Measurements from ENCODE around the gene TIFAB. TPM values are rescaled to one million over a fixed set of nuclear protein-coding genes. Genes with fewer than 3 reads are reported as not detected.

TIFAB gene
- total RNA-seq, 1 experiment from 2014 or later: not detected

DNA sequence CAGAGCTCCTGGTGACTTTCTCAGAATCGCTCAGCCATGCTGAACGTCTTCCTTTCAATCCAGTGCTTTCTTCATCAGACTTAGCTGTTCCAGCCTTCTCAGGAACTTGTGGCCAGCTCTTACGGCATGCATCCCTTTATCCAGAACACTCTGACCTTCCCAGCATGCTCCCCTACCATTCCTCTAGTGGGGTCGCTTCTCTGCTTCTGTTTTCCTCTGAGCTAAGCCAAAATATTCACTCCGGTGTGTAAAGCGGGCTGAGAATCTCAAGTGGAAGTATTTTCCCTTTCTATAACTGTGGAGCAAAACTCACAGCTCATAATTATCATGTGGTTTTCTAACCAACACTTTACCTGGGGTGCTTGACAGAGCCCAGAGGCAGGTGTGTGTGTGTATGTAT, 11.2 kb downstream of the TIFAB start:
- Histone ChIP-seq H3K36me3 (no peaks in the 10 kb centered on the region), H3K4me1 (replicated peaks) (peaks cover 7% of the 10 kb centered on the region), H3K4me3 (no peak overlapping the region), H3K9me3 (replicated peaks) (no peaks in the 10 kb centered on the region), H3K27me3 (replicated peaks) (0 out of 2 replicates have a peak, but pooled peaks cover under 1% of the 10 kb centered on the region), H3K27ac (no peak overlapping the region)
- DNase-seq (ENCODE audit: low read depth in 1 of 2, low spot score in 2 of 2): no peak

DNA sequence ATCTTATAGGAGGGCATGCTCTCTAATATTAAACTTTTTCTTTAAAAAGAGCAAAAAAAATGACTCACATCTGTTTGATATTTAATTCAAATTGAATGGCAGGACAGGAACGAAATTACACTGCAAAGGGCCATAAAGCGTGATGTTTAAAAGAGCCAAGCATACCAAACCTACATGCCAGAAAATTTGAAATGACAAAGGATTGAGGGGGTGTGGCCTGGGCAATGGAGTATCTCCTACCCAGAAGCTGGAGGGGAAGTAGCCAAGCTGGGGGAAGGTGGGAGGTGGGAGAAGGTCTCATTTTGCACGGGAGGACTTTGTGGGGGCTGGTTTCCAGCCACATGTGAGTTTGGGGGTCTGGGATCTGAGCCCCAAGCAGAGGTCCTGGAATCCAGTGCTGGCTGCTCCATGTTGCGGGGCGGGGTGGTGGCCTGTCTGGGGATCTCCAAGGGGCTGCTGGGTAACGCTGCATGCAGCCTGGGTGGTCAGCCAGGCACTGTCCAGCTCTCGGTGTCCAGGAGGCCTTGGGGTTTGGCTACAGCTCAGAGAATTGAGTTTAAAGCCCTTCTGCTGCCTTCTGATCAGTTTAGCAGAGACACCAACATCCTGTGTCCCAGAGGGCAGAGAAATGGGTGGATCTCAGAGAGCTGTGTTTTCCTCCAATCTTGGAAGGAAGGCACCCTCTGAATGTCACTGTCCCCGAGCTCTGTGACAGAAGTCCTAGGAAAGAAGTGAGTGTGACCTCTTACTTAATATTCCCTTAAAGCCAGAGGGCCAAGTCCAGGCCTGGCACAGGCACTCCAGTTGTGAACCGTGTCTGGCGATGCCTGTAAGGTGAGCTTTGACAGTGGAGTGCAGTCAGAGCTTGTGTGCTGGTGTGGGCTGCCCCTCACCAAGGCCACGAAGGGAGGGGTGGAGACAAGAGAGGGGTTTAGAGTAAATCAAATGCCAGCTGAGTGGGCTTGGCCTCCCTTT, 12.6 kb downstream of the TIFAB start:
- DNase-seq (ENCODE audit: low read depth in 1 of 2, low spot score in 2 of 2): peak in 1 of 2 experiments; percentile 41
- Histone ChIP-seq H3K27me3 (replicated peaks) (0 out of 2 replicates have a peak, but pooled peaks cover 5% of the 10 kb centered on the region), H3K4me3 (no peak overlapping the region), H3K4me1 (replicated peaks) (peaks cover 7% of the 10 kb centered on the region), H3K27ac (no peak overlapping the region), H3K36me3 (no peaks in the 10 kb centered on the region), H3K9me3 (replicated peaks) (no peaks in the 10 kb centered on the region)

DNA sequence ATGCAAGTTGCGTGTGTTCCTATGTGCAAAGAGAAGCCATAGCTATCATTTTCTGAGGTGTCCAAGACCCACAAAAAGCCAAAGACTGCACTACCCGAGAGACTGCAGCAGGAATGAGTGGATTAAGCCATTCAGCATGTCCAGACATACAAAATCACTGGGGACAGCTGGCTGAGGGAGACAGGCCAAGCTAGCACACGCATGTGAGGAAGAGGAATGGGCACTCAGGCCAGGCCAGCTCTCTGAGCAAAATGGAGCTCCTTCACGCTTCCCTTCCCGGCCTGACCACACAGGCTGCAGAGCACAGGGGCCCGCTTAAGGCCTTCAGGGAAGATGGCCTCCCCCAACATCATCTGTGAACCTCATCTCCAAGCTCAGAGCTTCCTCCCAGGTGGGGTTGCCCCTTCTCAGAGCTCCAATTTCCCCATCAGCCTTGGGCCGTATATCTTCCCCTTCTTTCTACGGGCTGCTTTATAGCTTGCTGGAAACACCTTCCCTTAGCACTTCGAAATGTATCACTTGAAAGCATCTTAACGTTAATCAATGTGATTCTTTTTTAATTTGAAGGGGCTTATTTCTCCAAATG, 13.4 kb downstream of the TIFAB start:
- no peak overlapping the region for H3K27ac ChIP-seq
- no peak overlapping the region for H3K4me3 ChIP-seq
- H3K27me3 ChIP-seq (replicated peaks): 0 out of 2 replicates have a peak, but pooled peaks cover 5% of the 10 kb centered on the region
- DNase-seq (ENCODE audit: low read depth in 1 of 2, low spot score in 2 of 2): peak in 1 of 2 experiments; percentile 36
- H3K9me3 ChIP-seq (replicated peaks): no peaks in the 10 kb centered on the region
- H3K36me3 ChIP-seq: no peaks in the 10 kb centered on the region
- peaks cover 7% of the 10 kb centered on the region for H3K4me1 ChIP-seq (replicated peaks)

DNA sequence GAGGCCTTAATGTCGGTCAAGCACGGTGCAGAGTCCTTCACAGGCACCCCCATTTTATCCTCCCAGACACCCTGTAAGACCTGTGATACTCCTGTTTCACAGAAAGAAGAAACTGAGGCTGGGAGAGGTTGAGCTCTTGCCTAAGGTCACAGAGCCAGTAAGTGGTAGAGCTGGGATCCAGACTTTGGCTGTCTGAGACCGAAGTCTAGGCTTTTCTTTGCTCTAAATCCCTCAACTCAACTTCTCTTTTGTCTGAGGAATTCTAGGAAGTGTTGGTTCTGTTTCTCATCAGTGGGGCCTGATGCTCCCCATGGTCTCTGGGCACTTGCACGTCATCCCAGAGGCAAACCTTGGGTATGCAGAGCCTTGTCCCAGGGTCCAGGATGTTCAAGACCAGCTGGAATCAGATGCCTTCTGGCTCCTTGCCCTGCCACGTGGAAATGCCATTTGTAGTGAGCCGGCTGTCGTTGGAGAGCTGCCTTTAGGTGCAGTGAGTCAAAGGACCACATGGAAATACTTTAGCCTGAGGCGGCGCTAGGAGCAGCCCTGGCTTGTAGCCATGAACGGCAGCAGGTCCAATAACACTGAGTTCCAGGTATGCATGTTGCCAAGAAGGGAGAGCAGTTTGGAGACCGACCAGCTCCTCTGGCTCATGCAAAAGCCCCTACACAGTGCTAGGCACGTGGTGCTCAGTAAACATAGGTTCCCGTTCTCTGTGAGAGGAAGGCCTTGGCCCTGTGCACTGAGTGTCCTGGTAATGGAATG, 14.2 kb downstream of the TIFAB start:
- Histone ChIP-seq H3K36me3 (no peaks in the 10 kb centered on the region), H3K27ac (no peak overlapping the region), H3K4me3 (no peak overlapping the region), H3K27me3 (replicated peaks) (peaks cover 5% of the 10 kb centered on the region; the same call in 1 of the 2 replicates), H3K4me1 (replicated peaks) (peaks cover 7% of the 10 kb centered on the region), H3K9me3 (replicated peaks) (no peaks in the 10 kb centered on the region)
- peak in 1 of 2 experiments; percentile 55 for DNase-seq (ENCODE audit: low read depth in 1 of 2, low spot score in 2 of 2)

DNA sequence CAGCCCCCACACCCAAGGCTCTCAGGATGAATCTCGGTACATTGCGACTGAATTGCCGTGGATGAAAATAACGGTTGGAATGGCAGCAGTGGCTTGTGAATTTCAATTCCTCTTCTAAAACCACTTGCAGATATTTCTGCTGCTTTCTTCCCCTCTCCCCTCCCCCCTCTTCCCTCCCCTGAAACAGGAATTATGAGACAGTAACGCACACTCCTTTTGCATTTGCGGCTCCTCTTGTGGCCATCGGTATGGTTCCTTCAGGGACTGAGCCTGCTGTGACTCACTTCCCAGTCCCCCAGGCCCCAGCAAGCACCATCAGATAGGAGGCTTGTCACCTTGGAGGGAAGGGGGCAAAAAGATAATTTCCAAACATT, 14.7 kb downstream of the TIFAB start:
- Histone ChIP-seq H3K4me3 (no peak overlapping the region), H3K4me1 (replicated peaks) (peaks cover 7% of the 10 kb centered on the region), H3K27me3 (replicated peaks) (peaks cover 5% of the 10 kb centered on the region; the same call in 1 of the 2 replicates), H3K36me3 (no peaks in the 10 kb centered on the region), H3K9me3 (replicated peaks) (no peaks in the 10 kb centered on the region), H3K27ac (no peak overlapping the region)
- peak in 1 of 2 experiments; percentile 40 for DNase-seq (ENCODE audit: low read depth in 1 of 2, low spot score in 2 of 2)

DNA sequence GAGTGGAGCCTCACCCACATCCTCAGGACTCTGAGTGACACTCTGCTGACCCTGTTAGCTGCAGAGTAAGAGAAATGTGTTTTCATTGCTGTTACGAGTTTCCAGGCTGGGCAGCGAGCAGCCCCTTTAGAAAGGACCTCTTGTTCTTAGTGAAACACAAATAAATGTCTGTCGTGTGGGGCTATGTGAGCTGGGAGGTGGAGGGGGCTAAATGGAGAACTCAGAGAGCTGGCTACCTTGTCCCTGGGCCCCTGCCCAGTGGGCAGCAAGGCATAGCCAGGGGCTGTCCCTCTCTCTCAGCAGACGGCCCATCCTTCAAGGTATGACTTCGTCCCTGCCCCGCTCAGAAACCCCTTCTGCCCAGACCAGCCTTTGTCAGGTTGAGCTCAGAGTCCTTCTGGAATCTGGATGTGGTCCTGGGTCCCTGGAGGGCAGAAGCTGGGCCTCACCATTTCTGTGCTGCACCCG, 15.2 kb downstream of the TIFAB start:
- H3K4me1 ChIP-seq (replicated peaks): peaks cover 7% of the 10 kb centered on the region
- no peaks in the 10 kb centered on the region for H3K9me3 ChIP-seq (replicated peaks)
- no peak for DNase-seq (ENCODE audit: low read depth in 1 of 2, low spot score in 2 of 2)
- H3K4me3 ChIP-seq: no peak overlapping the region
- peaks cover 5% of the 10 kb centered on the region; the same call in 1 of the 2 replicates for H3K27me3 ChIP-seq (replicated peaks)
- H3K27ac ChIP-seq: no peak overlapping the region
- H3K36me3 ChIP-seq: no peaks in the 10 kb centered on the region

DNA sequence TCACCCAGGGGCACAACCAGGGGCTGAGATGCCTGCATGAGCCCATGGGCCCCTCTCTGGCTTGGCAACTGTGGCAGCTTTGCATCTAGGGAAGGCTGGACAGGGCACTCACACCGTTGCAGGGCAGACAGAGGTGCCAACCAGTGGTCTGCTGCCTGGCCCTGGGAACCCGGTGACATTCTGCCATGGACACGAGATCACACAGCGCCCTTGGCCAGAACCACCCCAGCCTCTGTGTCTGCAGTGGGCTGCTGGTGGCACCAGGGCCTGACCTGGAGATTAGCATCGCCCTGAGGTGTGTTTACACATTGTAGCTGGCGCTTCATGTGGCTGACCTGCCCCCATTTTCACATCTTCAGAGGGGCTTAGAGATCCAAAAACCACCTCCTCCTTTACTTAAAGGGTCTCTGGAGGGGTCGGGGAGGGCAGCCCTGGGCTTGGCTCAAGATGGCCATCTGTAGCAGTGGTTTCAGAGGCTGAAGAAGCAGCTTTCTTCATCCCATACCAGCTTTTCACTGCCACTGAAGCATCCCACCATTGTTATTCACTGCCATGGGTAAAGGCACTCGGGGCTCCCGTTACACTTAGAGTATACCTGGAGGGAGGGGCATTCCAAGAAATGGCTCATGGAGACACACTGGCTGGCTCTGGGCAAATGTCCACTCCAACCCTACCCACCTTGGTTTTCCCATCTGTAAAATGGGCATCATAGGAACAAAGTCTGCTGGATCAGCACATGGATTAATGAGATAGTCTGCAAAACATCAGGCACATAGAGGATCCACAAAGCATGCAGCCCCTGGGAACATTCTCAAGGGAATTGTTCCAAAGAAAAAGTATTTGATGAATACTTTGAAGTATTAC, 16.5 kb downstream of the TIFAB start:
- Histone ChIP-seq H3K4me3 (no peak overlapping the region), H3K36me3 (no peaks in the 10 kb centered on the region), H3K27me3 (replicated peaks) (peaks cover 5% of the 10 kb centered on the region), H3K9me3 (replicated peaks) (no peaks in the 10 kb centered on the region), H3K4me1 (replicated peaks) (peaks cover 7% of the 10 kb centered on the region), H3K27ac (no peak overlapping the region)
- DNase-seq (ENCODE audit: low read depth in 1 of 2, low spot score in 2 of 2): peak in 1 of 2 experiments; percentile 40

DNA sequence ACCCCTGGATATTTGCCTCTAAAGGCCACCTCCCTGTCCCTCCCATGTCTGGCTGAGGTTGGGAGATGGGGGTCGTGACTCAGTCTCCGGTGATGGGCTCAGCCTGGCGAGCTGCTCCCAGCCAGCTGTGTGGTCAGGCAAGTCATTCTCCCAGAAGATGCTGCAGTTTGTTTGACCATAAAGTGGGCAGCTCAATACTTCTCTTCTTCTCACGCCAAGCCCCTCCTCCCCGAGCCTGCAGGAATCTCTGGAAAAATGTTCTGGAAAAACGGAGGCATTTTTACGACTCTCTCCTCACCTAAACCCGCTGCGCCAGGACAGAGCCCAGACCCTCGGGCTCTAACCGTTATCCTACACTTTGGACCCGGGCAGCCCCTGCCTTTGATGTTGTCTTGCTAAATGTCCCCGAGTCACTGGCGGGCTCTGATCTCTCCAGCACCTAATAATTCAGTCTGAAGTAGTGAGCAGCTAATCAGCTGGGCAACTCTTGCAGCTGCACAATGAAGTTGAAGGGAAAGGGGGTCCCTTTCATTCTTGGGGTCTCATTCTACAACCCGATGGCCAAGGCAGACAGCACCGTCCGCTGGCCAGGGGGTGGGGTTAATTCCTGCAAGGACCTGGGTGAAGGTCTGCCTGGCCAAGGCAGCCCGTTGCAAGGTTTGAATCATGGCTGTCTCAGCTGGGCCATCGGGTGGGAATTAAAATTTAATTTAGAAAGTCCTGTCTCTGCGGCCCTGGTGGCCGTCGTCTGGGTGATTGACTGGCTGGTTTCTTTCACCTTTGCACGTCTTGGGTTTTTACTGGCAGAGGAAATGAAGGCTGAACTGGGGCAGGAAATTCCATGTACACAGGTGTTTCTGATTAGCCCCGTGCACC, 17.3 kb downstream of the TIFAB start:
- H3K36me3 ChIP-seq: no peaks in the 10 kb centered on the region
- H3K4me3 ChIP-seq: no peak overlapping the region
- peaks cover 5% of the 10 kb centered on the region for H3K27me3 ChIP-seq (replicated peaks)
- peak in 1 of 2 experiments; percentile 37 for DNase-seq (ENCODE audit: low read depth in 1 of 2, low spot score in 2 of 2)
- no peaks in the 10 kb centered on the region for H3K9me3 ChIP-seq (replicated peaks)
- H3K27ac ChIP-seq: no peak overlapping the region
- peaks cover 7% of the 10 kb centered on the region for H3K4me1 ChIP-seq (replicated peaks)

DNA sequence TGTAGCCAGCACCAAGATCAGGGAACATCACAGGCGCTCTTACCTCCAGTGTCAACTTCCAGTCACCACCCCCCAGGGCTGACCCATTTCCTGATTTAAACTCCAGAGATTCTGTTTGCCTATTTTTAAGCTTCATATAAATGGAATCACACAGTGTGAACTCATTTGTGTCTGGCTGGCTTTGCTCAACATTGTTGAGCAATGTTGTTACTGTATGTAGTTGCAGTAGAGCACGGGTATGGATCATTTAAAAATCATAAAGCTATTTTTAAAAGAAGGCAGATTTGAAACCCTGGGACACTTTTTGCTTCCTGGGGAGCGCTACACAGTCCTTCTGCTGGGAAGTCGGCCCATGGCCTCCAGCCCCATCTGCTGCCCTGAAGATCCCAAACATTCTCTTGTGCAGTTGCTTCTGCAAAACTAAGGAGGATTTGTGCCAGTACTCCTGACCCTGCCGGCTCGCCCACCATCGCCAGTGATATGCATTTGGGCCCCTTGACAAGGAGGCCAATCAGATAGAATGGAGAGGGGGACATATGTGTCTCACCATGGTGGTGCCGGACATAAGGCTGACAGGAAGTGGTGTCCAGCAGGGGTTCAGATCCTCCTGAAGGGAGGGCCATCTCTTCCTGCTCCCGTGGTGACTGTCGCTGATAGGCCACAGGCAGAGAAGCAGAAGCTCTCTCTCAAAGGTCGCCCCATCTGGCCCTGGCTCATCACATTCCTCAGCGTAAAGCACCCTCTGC, 18.3 kb downstream of the TIFAB start:
- DNase-seq (ENCODE audit: low read depth in 1 of 2, low spot score in 2 of 2): peak in 1 of 2 experiments; percentile 41
- Histone ChIP-seq H3K9me3 (replicated peaks) (no peaks in the 10 kb centered on the region), H3K4me3 (no peak overlapping the region), H3K36me3 (no peaks in the 10 kb centered on the region), H3K27ac (no peak overlapping the region), H3K27me3 (replicated peaks) (peaks cover 5% of the 10 kb centered on the region), H3K4me1 (replicated peaks) (peaks cover 7% of the 10 kb centered on the region)

DNA sequence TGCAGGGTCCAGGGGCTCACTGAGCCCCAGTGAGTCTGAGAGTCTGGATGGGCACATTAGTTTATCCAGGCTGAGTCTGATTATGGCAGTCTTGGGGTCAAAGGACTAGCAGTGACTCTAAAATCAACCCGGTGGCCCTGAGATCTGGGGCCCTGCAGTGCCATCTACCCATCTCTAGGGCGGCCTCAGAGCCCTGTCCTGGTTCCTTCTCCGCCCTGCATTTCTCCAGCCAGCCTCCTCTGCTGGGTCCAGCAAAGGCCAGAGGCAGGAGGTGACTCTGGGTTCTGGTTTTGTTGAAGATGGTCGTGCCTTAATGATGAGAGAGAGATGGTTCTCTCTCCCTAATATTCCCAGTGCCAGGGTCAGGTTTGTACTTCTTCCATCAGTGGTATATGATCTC, 20.0 kb downstream of the TIFAB start:
- H3K4me1 ChIP-seq (replicated peaks): no peaks in the 10 kb centered on the region

DNA sequence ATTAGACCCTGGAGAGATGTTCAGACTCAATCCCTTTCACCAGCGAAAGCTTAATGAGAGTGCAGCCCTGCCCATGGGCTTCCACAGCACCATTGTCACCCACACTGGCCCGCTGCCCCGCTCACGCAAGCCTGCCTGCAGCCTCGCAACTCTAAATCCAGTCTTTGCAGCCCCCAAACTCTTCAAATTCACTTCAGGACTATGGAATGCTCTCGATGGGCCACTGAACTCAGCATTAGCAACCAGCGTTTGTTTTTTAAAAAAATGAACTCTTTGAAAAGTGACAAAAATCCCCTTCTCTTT, 22.1 kb downstream of the TIFAB start:
- Histone ChIP-seq H3K36me3 (no peaks in the 10 kb centered on the region), H3K4me3 (no peak overlapping the region), H3K27me3 (replicated peaks) (no peaks in the 10 kb centered on the region; the same call in none of the 2 replicates), H3K4me1 (replicated peaks) (no peaks in the 10 kb centered on the region), H3K9me3 (replicated peaks) (peaks cover 3% of the 10 kb centered on the region; the same call in 1 of the 2 replicates), H3K27ac (no peak overlapping the region)
- DNase-seq (ENCODE audit: low read depth in 1 of 2, low spot score in 2 of 2): no peak

More for the DNA sequence above, 20.0 kb downstream of the TIFAB start:
- Histone ChIP-seq H3K9me3 (replicated peaks) (peaks cover 3% of the 10 kb centered on the region; the same call in 1 of the 2 replicates), H3K36me3 (no peaks in the 10 kb centered on the region), H3K27ac (no peak overlapping the region), H3K4me3 (no peak overlapping the region), H3K27me3 (replicated peaks) (peaks cover 5% of the 10 kb centered on the region)
- no peak for DNase-seq (ENCODE audit: low read depth in 1 of 2, low spot score in 2 of 2)

Measured in SJSA1 (cell line).